ENCODE results near the gene ATXN7.

DNA sequence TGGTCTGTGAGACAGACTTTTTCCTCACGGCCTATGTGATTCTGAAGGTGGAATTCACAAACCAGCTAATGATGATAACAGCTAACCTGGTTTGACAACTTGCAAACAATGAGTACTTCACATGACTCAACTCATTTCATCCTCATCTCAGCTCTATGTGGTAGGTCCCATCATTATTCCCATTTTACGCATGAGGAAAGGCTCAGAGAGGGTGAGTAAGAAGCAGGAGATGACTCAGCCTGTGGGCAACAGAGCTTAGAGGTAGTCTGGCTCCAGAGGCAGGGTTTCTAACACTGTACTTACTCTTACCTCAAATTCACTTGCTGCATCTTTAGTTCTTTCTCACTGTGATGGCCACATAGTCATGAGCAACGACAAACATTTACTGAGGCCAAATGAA is 185.5 kb downstream of the ATXN7 start:
- TF ChIP-seq, protein P1, sequence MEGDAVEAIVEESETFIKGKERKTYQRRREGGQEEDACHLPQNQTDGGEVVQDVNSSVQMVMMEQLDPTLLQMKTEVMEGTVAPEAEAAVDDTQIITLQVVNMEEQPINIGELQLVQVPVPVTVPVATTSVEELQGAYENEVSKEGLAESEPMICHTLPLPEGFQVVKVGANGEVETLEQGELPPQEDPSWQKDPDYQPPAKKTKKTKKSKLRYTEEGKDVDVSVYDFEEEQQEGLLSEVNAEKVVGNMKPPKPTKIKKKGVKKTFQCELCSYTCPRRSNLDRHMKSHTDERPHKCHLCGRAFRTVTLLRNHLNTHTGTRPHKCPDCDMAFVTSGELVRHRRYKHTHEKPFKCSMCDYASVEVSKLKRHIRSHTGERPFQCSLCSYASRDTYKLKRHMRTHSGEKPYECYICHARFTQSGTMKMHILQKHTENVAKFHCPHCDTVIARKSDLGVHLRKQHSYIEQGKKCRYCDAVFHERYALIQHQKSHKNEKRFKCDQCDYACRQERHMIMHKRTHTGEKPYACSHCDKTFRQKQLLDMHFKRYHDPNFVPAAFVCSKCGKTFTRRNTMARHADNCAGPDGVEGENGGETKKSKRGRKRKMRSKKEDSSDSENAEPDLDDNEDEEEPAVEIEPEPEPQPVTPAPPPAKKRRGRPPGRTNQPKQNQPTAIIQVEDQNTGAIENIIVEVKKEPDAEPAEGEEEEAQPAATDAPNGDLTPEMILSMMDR (IDR thresholded peaks at IDR 0.05): no peak
- no peak for TF ChIP-seq POLR2A (IDR thresholded peaks at IDR 0.05)
